T-helper 1 cell (primary cell): ENCODE measurements around the gene PPIE.

ENCODE experiments used
- DNase-seq, 5 donors: peaks; one replicate each; pipeline ENCODE4 v3.0.0-alpha.2; 2012 to 2020

Gene PPIE

GRCh38 chr1:39721664-39722063 is 17.0 kb upstream of the PPIE start:
- no peak for DNase-seq

- no peak for DNase-seq
These were observed 16.2 kb upstream of the PPIE start for GRCh38 chr1:39722495-39722894.

GRCh38 chr1:39726600-39726999 is 12.1 kb upstream of the PPIE start:
- DNase-seq, result no peak

- peak in 1 of 5 donors; percentile 43 for DNase-seq
These were observed 11.3 kb upstream of the PPIE start for GRCh38 chr1:39727221-39727931.

GRCh38 chr1:39727932-39728317 is 10.8 kb upstream of the PPIE start:
- no peak for DNase-seq

- DNase-seq, result no peak
These were observed 9.7 kb upstream of the PPIE start for GRCh38 chr1:39729030-39729429.

GRCh38 chr1:39729842-39730241 is 8.8 kb upstream of the PPIE start:
- DNase-seq, result no peak

- no peak for DNase-seq
These were observed 6.0 kb upstream of the PPIE start for GRCh38 chr1:39732730-39733129.

- no peak for DNase-seq
These were observed 5.5 kb upstream of the PPIE start for GRCh38 chr1:39733161-39733560.

GRCh38 chr1:39735731-39736130 is 3.0 kb upstream of the PPIE start:
- no peak for DNase-seq

- peak in 1 of 5 donors; percentile 56 for DNase-seq
These were observed 1.0 kb upstream of the PPIE start for GRCh38 chr1:39737546-39738169.

GRCh38 chr1:39745016-39745670 is 6.5 kb downstream of the PPIE start:
- no peak for DNase-seq

- no peak for DNase-seq
These were observed 12.9 kb downstream of the PPIE start for GRCh38 chr1:39751595-39751994.

GRCh38 chr1:39752703-39753102 is 14.0 kb downstream of the PPIE start:
- DNase-seq, result no peak

GRCh38 chr1:39753132-39754025 is 14.7 kb downstream of the PPIE start:
- no peak for DNase-seq

- no peak for DNase-seq
These were observed 15.4 kb downstream of the PPIE start for GRCh38 chr1:39754026-39754570.

GRCh38 chr1:39754906-39755504 is 16.3 kb downstream of the PPIE start:
- DNase-seq, result no peak

GRCh38 chr1:39755965-39756659 is 17.4 kb downstream of the PPIE start:
- DNase-seq, result no peak

GRCh38 chr1:39757501-39757900 is 18.8 kb downstream of the PPIE start:
- DNase-seq, result no peak

GRCh38 chr1:39758556-39759435 is 20.1 kb downstream of the PPIE start:
- DNase-seq, result no peak

- no peak for DNase-seq
These were observed 20.7 kb downstream of the PPIE start for GRCh38 chr1:39759436-39759726.
